Peyer's patch (tissue), 4 donors: Measurements from ENCODE around the gene CAV1. TPM values are rescaled to one million over a fixed set of nuclear protein-coding genes. Genes with fewer than 3 reads are reported as not detected.
"Not testable (repeated sequence)": the region's sequence is repeated elsewhere in the genome, so short reads cannot be mapped to it uniquely, and the experiment has no call there.

Source experiments
- DNase-seq, 3 donors: peaks; one replicate each; pipeline ENCODE4 v3.0.0-alpha.2; 2017 to 2019
- H3K27ac ChIP-seq, 4 donors: fragments of 200-600 bp; sonication (generic); one replicate each; pipeline ENCODE4 v1.5.1; 2016 to 2019
- H3K27me3 ChIP-seq, 2 donors: fragments of 200-600 bp; sonication (generic); one replicate each; pipeline ENCODE4 v1.5.1; 2019
- H3K36me3 ChIP-seq, 3 donors: fragments of 200-600 bp; sonication (generic); one replicate each; pipeline ENCODE4 v1.5.1; 2016 to 2019
- H3K4me1 ChIP-seq, 4 donors: fragments of 200-600 bp; sonication (generic); one replicate each; pipeline ENCODE4 v1.5.1; 2016 to 2019
- H3K4me3 ChIP-seq, 4 donors: fragments of 200-600 bp; sonication (generic); 1 replicate in 3 of 4; 2 replicates in 1 of 4; pipeline ENCODE4 v1.5.1; 2016 to 2019; ENCODE audit warnings: mild to moderate bottlenecking in 1 of 4
- H3K9me3 ChIP-seq, 4 donors: fragments of 200-600 bp; sonication (generic); one replicate each; pipeline ENCODE4 v1.5.1; 2016 to 2019; ENCODE audit warnings: mild to moderate bottlenecking in 1 of 4
- POLR2A ChIP-seq, 2 donors: fragments of 450-650 bp; IDR thresholded peaks; one replicate each; pipeline ENCODE4 v1.5.1; 2017; ENCODE audit warnings: antibody characterized with exemption in 2 of 2, mild to moderate bottlenecking in 2 of 2, moderate library complexity in 2 of 2
- total RNA-seq, 4 donors: library from RNA; depleted of rRNA; stranded (reverse); fragments of >200 nt; gene quantifications; one replicate each; pipeline ENCODE4 v1.1.0, GENCODE V29; 2016
- TF ChIP-seq, protein P1 (sequence below), 6 experiments: fragments of 450-650 bp in 4 of 6; fragments of 200-600 bp in 2 of 6; sonication (generic) in 1 of 6; IDR thresholded peaks; one replicate each; pipeline ENCODE4 v1.5.1; 2017 to 2019; ENCODE audit warnings: antibody characterized with exemption in 6 of 6, mild to moderate bottlenecking in 3 of 6, moderate library complexity in 1 of 6

CAV1 gene, protein sequence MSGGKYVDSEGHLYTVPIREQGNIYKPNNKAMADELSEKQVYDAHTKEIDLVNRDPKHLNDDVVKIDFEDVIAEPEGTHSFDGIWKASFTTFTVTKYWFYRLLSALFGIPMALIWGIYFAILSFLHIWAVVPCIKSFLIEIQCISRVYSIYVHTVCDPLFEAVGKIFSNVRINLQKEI
- total RNA-seq, result 10 to 100 TPM; 17.7 to 42.6 (median 27.6) TPM

DNA sequence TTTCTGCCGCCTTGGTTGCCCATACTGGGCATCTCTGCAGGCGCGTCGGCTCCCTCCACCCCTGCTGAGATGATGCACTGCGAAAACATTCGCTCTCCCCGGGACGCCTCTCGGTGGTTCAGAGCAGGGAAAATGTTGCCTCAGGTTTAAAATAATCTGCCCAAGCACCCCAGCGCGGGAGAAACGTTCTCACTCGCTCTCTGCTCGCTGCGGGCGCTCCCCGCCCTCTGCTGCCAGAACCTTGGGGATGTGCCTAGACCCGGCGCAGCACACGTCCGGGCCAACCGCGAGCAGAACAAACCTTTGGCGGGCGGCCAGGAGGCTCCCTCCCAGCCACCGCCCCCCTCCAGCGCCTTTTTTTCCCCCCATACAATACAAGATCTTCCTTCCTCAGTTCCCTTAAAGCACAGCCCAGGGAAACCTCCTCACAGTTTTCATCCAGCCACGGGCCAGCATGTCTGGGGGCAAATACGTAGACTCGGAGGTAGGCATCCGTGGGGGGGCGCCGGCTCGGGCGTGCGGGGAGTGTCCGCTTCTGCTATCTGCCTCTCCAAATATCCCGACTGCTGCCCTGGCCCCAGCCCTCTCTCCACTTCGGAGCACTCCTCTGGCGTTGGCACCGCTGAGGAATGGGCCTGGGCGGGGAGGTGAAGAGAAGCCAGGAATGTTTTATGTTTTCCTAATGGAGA lies at the start of gene CAV1:
Gene CAV1 (plus strand): TSS at position 428 of the 689 bp plus-strand sequence. CDS start 27 bp downstream, at position 455.
- H3K36me3 ChIP-seq, result no peaks in the 10 kb centered on the region
- H3K9me3 ChIP-seq, result no peaks in the 10 kb centered on the region
- peak within 1 kb of the TSS; percentile 55 to 86 (median 78) for H3K27ac ChIP-seq
- H3K27me3 ChIP-seq, result no peaks in the 10 kb centered on the region
- peaks cover 2 to 22% (median 5%) of the 10 kb centered on the region in 4 donors for H3K4me1 ChIP-seq
- peak within 1 kb of the TSS; percentile 43 to 79 (median 66) for H3K4me3 ChIP-seq
- TF ChIP-seq, protein P1, sequence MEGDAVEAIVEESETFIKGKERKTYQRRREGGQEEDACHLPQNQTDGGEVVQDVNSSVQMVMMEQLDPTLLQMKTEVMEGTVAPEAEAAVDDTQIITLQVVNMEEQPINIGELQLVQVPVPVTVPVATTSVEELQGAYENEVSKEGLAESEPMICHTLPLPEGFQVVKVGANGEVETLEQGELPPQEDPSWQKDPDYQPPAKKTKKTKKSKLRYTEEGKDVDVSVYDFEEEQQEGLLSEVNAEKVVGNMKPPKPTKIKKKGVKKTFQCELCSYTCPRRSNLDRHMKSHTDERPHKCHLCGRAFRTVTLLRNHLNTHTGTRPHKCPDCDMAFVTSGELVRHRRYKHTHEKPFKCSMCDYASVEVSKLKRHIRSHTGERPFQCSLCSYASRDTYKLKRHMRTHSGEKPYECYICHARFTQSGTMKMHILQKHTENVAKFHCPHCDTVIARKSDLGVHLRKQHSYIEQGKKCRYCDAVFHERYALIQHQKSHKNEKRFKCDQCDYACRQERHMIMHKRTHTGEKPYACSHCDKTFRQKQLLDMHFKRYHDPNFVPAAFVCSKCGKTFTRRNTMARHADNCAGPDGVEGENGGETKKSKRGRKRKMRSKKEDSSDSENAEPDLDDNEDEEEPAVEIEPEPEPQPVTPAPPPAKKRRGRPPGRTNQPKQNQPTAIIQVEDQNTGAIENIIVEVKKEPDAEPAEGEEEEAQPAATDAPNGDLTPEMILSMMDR (IDR thresholded peaks at IDR 0.05), result peak in 2 of 6 experiments; percentile 5 to 14
- TF ChIP-seq POLR2A (IDR thresholded peaks at IDR 0.05), result peak in 1 of 2 donors; percentile 5
- DNase-seq, result peak; percentile 55 to 79 (median 70)

DNA sequence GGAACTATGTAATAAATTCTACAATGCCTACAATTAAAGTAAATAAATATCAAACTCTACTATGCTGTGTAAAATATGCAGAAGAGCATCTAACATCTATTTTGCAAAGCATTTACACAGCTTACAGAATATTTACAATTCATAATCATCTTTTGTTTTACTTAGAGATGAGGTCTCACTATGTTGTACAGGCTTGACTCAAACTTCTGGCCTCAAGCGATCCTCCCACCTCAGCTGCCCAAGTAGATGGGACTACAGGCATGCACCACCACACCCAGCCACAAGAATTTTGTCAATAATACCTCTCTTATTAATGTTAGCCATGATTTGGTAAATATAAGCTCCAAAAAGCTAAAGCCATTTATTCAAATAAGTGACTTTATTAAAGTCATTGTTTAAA lies 47.2 kb upstream of the CAV1 start:
- DNase-seq, result no peak
- no peaks in the 10 kb centered on the region for H3K9me3 ChIP-seq

DNA sequence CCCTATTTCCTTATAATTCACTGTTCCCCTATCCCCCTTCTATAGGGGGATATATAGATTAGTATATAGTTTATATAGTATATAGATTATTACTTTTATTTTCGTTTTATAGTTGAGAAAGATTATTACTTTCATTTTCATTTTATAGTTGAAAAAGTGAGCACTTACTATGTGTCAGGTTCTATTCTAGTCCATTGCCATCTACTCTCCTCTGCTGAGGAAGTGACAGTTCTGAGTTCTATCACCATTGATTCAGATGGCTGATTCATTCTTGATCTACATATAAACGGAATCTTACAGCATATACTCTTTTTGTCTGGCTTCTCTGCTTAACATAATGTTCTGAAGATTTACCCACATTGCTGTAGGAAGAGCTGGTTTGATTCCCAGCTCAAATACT lies 46.0 kb upstream of the CAV1 start:
- no peaks in the 10 kb centered on the region for H3K36me3 ChIP-seq
- H3K27ac ChIP-seq, result no peak overlapping the region
- no peak overlapping the region for H3K4me3 ChIP-seq
- H3K4me1 ChIP-seq, result no peaks in the 10 kb centered on the region
- DNase-seq, result no peak
- TF ChIP-seq POLR2A (IDR thresholded peaks at IDR 0.05), result no peak
- H3K27me3 ChIP-seq, result no peaks in the 10 kb centered on the region
- H3K9me3 ChIP-seq, result no peaks in the 10 kb centered on the region

More for the DNA sequence above, 47.2 kb upstream of the CAV1 start:
- Histone ChIP-seq H3K27ac (no peak overlapping the region), H3K36me3 (no peaks in the 10 kb centered on the region), H3K27me3 (no peaks in the 10 kb centered on the region), H3K4me1 (no peaks in the 10 kb centered on the region), H3K4me3 (no peak overlapping the region)
- TF ChIP-seq POLR2A (IDR thresholded peaks at IDR 0.05), result no peak
- TF ChIP-seq, protein P1 (IDR thresholded peaks at IDR 0.05), result no peak

DNA sequence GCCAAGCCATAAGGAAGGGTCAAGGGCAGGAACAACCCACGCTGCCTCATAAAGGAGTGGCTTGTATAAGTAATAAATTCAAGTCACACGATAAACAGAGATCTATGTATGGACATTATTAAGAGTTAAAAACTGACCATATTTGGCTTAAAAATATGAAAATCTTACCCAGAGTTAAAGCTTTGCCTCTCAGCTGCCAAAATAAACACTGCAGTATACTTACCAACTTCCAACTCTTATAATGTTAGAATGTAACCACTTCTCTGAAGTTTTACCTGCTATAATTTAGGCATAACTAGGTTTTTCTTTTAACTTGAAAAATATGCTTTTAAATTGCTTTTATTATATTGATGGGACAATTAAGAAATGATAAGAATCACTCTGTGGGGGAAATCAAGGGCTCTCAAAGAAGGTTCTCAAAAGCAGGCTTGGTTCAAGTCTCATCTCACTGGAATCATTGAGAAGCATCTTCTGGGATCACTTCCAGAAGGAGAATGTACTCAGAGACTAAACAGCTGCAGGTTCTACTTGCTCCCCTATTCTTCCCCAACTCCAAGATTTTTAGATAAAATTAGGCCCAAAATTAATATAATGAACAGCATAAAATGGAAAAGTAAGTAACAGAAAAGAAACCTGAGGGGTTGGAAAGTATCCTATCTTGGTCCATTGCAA lies 41.4 kb upstream of the CAV1 start:
- no peak overlapping the region for H3K4me3 ChIP-seq
- no peaks in the 10 kb centered on the region for H3K4me1 ChIP-seq
- no peaks in the 10 kb centered on the region for H3K27me3 ChIP-seq
- H3K36me3 ChIP-seq, result no peaks in the 10 kb centered on the region
- DNase-seq, result no peak
- no peaks in the 10 kb centered on the region for H3K9me3 ChIP-seq
- no peak overlapping the region for H3K27ac ChIP-seq
- TF ChIP-seq, protein P1 (IDR thresholded peaks at IDR 0.05), result no peak
- no peak for TF ChIP-seq POLR2A (IDR thresholded peaks at IDR 0.05)

DNA sequence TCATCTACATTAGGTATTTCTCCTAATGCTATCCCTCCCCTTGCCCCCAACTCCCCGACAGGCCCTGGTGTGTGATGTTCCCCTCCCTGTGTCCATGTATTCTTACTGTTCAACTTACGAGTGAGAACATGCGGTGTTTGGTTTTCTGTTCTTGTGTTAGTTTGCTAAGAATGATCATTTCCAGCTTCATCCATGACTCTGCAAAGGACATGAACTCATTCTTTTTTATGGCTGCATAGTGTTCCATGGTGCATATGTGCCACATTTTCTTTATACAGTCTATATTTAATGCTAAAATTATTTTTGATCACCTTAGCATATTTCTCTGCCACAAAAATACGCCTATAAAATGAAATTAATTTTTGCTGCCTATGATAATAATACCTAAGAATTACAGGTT lies 40.4 kb upstream of the CAV1 start:
- not testable (repeated sequence) for H3K4me3 ChIP-seq, H3K4me1 ChIP-seq, DNase-seq, H3K27ac ChIP-seq, H3K27me3 ChIP-seq, H3K9me3 ChIP-seq, H3K36me3 ChIP-seq

DNA sequence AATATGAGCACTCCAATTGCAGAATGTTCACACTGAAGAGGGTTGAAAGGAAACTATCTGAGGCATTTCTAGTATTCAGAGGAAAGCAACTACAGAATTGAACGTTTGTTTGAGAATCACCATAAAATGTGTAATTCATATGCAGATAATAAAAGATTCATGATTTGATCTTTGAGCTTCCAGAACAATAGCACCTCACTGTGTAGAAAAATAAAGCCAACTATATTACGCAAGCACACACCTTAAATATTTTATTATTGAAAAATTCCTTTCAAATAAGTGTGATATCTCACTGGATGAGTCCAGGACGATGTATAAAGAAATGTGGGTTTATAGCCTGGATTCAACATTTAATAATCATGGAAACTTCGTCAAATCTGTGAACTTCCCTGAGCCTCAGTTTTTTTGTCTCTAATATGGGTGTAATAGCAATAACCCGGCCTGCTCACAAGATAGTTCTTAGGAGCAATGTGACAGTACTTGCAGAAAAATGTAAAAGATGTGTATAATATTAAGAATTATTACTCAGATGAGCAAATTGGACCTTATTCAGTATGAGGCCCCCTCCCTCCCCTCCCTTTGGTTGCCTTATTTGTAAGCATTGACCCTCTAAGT lies 36.8 kb upstream of the CAV1 start:
- no peaks in the 10 kb centered on the region for H3K27me3 ChIP-seq
- no peak overlapping the region for H3K27ac ChIP-seq
- no peak for TF ChIP-seq POLR2A (IDR thresholded peaks at IDR 0.05)
- TF ChIP-seq, protein P1 (IDR thresholded peaks at IDR 0.05), result no peak

More for the DNA sequence above, 36.8 kb upstream of the CAV1 start:
- Histone ChIP-seq H3K4me1 (no peaks in the 10 kb centered on the region), H3K36me3 (no peaks in the 10 kb centered on the region), H3K4me3 (no peak overlapping the region), H3K9me3 (no peaks in the 10 kb centered on the region)
- DNase-seq, result no peak
